Esophagus squamous epithelium (tissue), 4 donors: Measurements from ENCODE around the gene NID1.

Experiments
- POLR2A ChIP-seq, 4 donors: fragments of 450-650 bp; IDR thresholded peaks; one replicate each; pipeline ENCODE4 v1.6.1; 2017; ENCODE audit warnings: antibody characterized with exemption in 4 of 4, mild to moderate bottlenecking in 4 of 4, moderate library complexity in 3 of 4
- TF ChIP-seq, protein P1 (sequence below), 6 experiments: fragments of 450-650 bp in 4 of 6; fragments of 200-600 bp in 2 of 6; sonication (generic) in 2 of 6; IDR thresholded peaks; one replicate each; pipeline ENCODE4 v1.5.1; 2016 to 2019; ENCODE audit warnings: antibody characterized with exemption in 6 of 6, mild to moderate bottlenecking in 4 of 6, moderate library complexity in 4 of 6

DNA sequence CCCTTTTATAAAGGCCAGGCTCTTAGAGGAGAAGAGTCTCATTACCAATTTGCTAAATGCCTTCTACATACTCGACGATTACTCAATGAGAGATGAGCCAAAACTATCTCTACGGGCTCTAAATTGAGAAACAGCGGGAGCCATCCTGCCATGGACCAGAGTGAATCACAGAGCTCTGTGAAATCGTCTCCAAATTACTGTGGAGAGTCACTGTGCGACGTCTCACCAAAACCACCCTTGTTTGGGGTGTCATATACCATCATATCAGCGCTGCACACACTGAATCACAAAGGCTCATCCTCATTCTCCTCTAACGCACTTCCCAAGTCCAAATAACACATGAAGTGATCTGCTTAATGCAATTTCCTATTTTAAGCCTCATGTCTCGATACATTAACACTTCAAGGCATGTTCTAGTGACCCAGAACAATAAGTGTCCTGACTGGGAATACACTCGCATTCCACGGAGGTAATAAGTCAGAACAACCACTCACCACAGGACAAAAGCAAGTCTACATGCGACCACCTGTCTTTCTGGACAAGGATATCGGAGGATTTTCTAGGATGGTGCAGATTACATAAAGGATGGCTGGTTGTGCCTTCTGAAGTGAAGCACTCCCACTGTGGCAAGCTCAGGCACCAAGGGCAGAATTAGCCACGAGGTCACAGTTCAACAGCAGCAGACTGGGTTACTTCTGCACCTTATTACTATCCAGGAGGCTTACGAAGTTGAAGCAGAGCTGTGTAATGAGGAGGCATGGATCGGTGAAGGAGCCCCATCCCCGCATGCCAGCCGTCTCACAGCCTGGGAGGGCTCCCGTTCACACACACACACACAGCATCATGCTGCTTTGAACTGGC lies 44.3 kb downstream of the NID1 start:
- TF ChIP-seq, protein P1, sequence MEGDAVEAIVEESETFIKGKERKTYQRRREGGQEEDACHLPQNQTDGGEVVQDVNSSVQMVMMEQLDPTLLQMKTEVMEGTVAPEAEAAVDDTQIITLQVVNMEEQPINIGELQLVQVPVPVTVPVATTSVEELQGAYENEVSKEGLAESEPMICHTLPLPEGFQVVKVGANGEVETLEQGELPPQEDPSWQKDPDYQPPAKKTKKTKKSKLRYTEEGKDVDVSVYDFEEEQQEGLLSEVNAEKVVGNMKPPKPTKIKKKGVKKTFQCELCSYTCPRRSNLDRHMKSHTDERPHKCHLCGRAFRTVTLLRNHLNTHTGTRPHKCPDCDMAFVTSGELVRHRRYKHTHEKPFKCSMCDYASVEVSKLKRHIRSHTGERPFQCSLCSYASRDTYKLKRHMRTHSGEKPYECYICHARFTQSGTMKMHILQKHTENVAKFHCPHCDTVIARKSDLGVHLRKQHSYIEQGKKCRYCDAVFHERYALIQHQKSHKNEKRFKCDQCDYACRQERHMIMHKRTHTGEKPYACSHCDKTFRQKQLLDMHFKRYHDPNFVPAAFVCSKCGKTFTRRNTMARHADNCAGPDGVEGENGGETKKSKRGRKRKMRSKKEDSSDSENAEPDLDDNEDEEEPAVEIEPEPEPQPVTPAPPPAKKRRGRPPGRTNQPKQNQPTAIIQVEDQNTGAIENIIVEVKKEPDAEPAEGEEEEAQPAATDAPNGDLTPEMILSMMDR (IDR thresholded peaks at IDR 0.05): no peak
- TF ChIP-seq POLR2A (IDR thresholded peaks at IDR 0.05): no peak
